Stimulated activated CD8-positive, alpha-beta memory T cell treated with anti-CD3 and anti-CD28 coated beads, Interleukin-7, amount 100 ng/mL, for 24 hours (primary cell): ENCODE results near the gene NUPR1.
"Not testable (repeated sequence)": the region's sequence is repeated elsewhere in the genome, so short reads cannot be mapped to it uniquely, and the experiment has no call there.

ENCODE experiments used
- DNase-seq: peaks from one replicate; pipeline ENCODE4 v3.0.0-alpha.2; 2020; ENCODE audit warnings: low read depth

The NUPR1 gene, protein sequence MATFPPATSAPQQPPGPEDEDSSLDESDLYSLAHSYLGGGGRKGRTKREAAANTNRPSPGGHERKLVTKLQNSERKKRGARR

DNA sequence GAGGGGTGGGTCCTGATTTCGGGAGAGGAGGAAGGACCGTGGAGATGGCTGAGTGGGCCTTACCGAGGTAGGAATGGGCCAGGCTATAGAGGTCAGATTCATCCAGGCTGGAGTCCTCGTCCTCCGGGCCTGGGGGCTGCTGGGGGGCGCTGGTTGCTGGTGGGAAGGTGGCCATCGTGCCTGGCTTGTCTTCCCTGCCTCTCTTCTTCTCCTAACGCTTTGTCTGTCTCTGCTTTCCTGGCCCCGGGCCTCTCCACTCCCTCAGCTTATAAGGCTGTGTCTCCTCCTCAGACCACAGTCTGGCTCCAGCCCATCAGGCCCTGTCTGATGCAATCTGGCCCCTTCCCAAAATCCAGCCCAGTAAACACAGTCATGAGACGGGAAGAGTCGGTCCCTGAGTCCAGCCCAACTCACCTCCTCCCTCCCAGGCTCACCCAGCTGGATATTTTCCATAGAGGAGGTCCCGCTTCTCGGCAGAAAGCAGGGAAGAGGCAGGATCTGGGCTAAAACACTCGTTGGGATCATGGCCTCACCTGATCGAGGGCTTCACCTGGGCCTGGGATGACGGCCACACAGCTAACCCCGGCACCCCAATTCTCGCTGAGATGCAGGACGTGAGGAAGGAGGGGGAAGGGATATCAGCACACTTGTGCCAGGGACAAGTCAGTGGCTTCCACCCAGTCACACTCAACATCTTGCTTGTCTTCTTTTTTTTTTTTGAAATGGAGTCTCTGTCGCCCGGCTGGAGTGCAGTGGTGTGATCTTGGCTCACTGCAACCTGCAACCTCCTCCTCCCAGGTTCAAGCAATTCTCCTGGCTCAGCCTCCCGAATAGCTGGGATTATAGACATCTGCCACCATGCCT, at the start of gene NUPR1:
Gene NUPR1, minus strand, starts transcription at position 242 of the 864 bp plus-strand sequence. Its CDS starts 67 bp downstream, at position 175.
- DNase-seq: no peak

DNA sequence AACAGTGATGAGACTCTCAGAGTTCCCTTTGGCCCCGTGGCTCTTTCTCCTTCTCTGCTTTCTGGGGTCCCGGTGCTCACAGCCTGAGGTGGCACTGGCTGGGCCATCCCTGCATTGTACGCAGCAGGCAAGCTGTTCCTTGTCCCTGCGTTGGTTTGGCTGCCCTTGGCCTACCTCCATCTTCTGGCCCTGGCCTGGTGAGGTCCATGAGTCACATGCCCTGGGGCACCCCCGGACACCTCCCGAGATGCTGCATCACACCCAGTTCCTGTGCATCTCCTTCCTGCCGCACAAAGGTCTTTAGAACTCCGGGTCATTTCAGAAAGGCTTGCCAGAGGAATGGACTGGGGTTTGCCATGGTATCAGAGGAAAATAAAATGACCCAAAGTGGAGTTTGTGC, 48.6 kb upstream of the NUPR1 start:
- DNase-seq: no peak

DNA sequence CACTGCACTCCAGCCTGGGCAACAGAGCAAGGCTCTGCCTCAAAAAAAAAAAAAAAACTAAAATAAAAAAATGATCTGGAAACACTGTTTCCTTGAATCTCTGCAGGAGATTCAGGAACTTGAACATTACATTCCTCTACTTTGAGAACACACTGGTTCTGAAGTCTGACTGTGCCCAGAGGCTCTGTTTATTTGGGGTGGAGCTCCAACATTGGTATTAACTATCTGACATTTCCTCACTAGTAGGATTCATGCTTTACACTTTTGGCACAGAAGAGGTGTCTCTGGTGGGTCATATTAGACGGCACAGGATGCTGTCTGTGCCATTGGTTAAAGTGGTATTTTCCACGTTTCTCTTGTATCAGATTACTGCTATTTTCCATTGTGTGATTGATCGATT, 47.7 kb upstream of the NUPR1 start:
- no peak for DNase-seq

DNA sequence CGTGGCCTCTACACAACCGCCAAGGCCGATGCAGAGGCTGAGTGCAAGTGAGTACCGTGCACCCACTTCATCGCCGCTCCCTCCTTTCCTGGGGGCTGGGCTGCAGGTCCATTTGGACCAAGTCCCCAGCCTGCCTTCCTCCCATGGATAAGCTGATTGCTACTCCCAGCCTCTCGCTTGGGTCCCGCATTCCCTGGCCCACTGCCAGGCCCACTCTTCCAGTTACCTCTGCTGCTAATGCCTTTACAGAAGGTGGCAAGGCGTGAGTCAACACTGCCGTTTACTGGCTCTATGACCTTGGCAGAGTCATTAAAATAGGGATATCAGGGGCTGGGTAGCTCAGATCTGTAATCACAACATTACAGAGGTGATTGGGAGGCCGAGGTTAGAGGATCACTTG, 46.9 kb upstream of the NUPR1 start:
- no peak for DNase-seq

DNA sequence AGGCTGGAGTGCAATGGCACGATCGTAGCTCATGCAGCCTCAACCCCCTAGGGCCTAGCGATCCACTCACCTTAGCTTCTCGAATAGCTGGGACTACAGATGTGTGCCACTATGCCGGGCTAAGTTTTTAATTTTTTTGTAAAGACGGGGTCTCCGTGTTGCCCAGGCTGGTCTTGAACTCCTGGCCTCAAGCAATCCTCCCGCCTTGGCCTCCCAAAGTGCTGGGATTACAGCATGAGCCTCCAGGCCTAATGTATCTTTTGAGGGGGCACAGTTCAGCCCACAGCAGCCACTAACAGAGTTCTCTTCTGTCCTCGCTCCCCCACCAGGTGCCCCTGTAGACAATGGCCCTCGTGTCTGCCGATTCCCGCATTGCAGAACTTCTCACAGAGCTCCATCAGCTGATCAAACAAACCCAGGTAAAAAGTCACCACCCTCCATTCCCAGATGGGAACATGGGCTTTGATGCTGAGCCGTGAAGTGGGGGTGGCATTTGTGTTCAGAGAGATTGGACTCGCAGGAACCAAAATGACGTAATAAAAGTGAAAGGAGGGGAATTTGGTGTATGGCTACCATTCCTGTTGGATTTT, 42.0 kb upstream of the NUPR1 start:
- DNase-seq: no peak

DNA sequence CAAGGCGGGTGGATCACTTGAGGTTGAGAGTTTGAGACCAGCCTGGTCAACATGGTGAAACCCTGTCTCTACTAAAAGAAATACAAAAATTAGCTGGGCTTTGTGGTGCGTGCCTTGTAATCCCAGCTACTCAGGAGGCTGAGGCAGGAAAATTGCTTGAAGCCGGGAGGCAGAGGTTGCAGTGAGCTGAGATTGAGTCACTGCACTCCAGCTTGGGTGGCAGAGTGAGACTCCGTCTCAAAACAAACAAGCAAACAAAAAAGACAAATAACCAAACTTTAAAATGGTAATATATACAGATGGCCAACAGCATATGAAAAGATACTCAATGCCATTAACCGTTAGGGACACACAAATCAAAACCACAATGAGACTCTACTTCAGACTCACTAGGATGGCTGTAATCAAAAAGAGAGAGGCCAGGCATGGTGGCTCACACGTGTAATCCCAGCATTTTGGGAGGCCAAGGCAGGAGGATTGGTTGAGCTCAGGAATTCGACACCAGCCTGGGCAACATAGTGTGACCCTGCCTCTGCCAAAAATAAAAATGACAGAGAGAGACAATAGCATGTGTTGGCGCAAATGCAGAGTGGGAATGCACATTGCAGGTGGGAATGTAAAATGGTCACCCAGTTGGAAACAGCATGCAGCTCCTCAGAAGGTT, 36.8 kb upstream of the NUPR1 start:
- DNase-seq: no peak

DNA sequence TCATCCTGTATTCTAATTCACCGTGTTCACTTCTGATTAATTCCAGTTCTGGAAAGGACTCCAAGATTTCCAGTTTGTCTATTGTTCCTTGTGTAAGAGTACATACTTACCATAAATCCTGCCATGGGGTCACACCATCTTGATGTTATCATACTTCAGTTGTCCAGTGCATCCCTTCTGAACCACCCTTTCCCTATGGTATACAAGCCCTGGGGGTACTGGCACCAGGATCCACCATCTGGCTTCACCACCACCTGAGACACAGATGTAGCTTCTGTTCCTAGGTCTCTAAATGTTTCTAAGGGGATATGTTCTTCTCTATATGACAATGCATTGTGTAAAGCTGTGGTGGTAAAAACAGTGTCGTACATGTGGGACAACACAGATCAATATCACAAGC, 36.2 kb upstream of the NUPR1 start:
- no peak for DNase-seq

DNA sequence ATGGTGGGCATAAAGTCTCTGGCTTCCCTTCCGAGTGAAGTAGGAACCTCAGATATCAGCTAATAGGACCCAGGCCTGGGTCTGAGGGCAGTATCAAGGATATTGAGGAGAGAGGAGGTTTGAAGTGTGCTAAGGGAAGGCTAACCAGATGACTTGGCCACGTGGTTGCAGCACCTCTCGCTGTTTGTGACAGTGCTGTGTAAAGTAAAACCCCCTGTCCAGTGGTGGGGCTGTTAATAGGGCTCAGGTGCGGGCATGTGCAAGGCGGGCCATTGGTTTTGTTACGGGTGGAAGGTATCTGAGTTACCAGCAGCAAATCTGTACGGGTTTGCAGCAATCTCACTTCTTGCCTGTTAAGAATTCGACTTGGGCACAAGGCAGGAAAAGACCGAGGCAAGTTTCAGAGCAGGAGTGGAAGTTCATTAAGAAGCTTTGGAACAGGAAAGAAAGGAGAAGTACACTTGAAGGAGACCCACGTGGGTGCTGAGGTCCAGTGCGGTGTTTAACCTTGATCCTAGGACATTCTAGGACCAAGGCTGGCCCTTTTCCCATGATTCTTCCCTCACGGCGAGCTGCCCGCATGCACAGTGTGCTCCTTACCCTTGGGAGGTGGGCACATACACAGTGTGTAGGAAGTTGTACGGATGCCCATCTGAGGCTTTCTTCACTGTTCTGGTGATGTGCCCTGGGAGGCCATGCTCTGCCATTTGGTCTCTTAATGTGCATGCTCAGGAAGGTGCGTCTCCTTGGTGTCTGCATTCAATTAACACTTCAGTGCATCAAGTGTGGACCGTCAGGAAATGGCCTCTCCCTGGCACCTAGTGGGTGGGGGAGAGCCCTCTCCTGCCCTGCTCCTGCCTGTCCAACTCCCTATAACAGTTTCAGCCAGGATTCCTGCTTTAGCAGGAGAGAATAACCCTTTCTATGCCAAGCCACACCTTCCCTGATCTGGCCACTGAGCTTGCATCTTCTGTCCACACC, 35.3 kb upstream of the NUPR1 start:
- DNase-seq: no peak

DNA sequence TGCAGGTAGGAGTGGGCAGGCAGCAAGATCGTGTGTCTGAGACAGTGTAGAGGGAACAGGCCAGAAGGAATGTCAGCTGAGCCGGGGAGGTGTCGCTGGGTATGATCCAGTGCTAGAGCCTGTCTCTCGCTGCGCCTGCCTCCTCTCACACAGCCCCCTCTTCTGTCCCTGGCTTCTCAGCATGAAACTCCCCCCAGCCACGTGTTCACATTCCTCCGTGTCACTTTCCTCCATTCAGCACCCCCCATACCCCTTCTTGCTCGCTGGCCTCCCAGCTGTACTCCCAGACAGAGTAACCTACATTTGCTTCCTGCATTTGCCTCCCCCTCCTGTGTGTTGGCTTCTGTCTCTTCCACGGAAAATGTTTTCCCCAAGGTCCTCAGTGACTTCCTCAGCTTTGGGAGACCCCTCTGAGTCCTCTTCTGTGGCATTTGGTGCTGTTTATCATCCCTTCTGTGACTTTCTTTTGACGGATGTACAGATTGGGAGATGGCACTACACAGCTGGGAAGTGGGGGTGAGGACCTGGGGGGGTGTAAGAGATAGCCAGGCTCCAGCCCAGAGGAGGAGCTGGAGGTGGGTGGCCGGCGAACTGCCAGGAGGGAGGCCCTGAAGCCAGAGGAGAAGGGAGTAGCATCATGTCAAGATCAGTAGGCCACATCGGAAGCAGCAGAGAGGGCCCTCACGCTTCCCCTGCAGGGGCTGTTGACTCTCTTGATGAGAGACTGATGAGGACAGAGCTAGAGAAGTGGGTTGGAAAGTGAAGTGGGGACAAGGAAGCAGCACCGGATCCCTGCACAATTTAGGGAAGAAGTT, 34.1 kb upstream of the NUPR1 start:
- no peak for DNase-seq

DNA sequence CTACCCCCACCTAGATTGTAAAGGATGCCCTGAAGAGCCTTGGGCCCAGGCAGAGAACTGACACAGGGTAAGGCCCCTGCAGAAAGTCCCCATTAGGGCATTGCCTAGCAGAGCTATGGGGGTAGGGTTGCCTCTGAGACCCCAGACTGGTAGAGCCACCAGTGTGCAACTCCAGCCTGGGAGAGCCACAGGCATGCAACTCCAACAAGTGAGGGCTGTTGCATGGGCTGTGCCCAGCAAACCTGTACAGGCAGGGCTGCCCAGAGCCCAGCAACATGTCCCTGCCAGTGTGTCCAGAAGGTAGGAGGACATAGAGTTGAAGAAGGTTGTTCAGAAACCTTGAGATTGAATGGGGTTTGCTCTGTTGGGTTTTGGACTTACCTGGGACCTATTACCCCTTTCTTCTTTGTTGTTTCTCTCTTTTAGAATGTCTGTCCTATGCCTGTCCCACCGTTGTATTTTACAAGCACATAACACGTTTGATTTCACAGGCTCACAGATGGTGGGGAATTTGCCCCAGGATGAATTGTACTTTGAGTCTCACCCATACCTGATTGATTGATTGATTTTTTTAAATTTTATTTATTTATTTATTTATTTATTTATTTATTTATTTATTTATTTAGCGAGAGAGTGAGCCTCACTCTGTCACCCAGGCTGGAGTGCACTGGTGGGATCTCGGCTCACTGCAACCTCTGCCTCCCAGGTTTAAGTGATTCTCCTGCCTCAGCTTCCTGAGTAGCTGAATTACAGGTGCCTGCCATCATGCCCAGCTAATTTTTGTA, 31.4 kb upstream of the NUPR1 start:
- no peak for DNase-seq

DNA sequence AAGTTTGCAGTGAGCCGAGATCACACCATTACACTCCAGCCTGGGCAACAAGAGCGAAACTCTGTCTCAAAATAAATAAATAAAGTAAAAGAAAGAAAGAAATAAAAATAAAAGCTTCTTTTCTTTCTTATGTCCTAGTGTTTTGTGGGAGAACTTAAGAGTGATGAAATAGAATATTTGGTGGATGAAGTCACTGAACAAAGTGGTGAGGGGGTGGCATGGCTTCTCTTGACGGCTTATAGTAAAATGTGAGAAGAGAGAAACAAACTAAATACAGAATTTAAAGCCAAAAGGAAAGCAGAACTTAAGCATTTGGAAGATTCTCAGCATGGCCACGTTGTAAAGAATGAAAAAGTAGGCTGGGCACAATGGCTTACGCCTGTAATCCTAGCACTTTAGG, 30.2 kb upstream of the NUPR1 start:
- no peak for DNase-seq

DNA sequence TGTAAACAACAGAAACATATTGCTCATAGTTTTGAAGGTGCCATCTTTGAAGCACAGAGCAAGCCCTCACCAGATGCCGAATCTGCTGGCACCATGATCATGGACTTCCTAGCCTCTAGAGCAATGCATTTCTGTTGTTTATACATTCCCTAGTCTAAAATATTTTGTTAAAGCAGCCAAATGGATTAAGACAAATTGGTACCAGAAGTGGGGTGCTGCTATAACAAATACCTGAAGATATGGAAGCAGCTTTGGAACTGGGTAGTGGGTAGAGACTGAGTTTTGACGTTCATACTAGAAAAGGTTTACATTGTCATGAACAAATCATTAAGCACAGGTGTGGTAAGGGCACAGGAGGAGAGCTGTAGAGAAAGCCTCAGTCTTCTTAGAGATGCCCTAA, 28.5 kb upstream of the NUPR1 start:
- no peak for DNase-seq

DNA sequence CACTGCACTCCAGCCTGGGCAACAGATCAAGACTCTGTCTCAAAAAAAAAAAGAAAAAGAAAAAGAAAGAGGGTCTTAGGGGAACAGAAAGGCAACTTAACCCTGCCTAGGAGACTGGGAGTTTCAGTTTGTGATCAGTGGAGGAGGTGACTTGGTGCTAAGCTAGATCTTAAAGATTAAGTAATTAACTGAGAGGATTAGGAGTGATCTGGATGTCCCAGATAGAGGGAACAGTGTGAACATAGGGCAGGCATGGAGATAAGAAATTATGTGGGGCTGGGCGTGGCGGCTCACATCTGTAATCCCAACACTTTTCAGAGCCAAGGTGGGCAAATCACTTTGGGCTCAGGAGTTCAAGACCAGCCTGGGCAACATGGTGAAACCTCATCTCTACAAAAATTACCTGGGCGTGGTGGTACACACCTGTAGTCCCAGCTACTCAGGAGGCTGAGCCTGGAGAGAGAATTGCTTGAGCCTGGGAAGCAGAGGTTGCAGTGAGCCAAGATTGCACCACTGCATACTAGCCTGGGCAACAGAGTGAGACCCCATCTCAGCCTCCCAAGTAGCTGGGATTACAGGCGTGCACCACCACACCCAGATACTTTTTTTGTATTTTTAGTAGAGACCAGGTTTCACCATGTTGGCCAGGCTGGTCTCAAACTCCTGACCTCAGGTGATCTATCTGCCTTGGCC, 27.6 kb upstream of the NUPR1 start:
- not testable (repeated sequence) for DNase-seq

DNA sequence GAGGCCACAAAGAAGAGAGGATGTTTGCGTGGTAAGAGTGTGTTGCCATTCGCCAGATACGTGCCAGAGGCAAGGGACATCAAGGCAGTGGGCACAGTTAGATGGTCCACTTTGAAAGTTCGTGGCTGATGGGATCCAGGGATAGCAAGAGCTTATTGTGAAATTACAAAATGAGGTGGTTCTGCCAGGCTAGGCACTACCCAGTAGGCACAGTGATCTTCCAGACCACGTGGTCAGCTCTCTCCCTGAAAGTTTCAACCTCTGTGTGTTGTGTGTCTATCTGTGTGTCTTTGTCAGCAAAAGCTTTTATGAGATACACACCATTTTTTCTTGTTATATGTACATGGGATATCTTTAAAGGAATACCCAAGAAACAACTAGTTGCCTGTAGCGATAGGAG, 24.4 kb upstream of the NUPR1 start:
- no peak for DNase-seq

DNA sequence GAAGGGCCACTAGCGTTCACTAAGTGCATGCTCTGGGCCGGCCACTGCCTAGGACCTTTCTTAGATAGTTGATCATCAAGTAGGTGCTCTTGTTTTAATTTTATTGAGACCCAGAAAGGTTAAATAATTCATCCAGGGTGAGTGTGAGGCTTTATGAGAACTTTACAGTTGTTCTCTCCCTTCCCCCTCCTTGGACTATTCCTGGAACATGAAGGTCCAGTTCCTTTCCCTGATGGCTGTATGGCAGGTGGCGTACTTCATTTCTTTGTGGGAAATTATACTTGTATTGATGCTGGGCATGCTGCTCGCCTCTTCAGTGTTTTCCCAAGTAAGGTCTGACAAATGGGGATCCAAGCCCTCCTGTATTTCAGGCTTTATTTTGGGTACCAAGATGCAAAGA, 23.4 kb upstream of the NUPR1 start:
- no peak for DNase-seq

DNA sequence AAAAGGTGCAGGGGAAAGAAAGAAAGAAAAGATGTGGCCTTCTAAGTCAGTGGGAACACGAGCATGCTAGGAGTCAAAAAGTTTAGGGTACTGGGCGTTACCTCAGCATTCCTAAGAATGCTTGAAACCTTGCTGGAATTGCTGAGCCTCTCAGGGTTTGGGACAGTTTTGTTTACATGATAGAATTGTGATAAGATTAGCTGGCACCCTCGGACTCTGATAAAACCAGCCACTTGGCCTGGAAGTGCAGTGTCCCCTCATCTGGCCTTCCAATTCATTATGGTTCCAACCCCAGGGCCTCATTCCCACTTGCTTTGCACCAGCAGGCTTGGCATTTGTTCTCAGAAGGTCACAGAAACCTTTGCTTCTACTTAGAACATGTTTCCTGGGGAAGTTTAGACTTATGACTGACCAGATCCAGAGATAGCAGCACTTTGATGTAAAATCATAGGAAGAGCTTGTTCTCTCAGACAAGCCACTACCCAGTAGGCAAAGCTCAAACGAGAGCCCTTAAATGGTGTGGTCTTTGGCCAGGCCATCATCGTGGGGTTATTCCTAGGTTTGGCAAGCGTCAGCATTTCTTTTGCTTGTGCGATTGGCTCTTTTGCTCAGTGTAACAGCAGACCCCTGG, 22.9 kb upstream of the NUPR1 start:
- no peak for DNase-seq

DNA sequence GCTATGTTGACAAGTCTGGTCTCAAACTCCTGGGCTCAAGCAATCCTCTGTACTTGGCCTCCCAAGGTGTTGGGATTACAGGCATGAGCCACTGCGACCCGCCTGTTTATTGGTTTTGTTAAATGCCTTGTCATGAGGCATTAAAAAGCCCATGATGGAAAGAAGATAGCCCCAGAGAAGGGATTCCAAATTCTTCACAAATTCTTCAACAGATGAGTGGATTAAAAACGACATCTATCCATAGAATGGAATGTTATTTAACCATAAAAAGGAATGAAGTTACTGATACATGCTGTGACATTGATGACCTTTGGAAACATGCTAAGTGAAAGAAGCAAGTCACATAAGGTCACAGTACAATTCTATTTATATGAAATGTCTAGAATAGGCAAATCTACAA, 19.7 kb upstream of the NUPR1 start:
- no peak for DNase-seq

DNA sequence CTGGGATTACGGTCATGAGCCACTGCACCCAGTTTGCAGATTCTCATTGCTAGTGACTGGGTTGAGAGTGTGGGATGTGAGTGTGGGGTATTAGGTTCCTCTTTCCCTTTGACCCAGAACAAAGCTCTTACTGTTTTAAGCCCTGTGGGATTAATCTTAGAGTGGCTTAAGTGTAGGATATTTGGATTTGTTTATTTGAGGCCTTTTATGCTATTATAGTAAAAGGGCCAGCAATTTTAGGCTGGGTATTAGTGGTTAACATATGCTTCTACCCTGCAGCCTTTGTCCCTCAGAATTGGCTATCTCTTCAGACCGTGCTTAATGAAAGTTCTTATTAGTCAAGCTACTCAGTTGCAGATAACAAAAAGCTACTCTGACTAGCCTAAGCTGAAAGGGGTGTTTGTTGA, 18.1 kb upstream of the NUPR1 start:
- no peak for DNase-seq

DNA sequence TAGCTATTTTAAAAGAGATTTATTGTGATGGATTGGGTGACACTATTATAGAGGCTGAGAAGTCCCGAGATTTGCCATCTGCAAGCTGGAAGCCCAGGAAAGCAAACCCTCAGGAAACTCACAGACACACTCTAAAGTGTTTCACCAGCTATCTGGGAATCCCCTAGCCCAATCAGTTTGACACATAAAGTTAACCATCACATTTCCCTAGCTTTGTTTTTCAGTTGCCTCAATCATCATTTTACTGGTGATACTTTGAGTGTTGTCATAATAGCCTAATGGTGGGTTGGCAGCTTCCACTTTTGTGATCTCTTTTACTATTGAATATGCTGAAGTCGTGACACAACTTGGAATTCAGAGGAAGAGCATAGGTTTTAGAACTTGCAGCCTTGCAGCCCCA, 16.8 kb upstream of the NUPR1 start:
- no peak for DNase-seq
